Measurements from ENCODE around the gene SLC39A10.

Gene SLC39A10

DNA sequence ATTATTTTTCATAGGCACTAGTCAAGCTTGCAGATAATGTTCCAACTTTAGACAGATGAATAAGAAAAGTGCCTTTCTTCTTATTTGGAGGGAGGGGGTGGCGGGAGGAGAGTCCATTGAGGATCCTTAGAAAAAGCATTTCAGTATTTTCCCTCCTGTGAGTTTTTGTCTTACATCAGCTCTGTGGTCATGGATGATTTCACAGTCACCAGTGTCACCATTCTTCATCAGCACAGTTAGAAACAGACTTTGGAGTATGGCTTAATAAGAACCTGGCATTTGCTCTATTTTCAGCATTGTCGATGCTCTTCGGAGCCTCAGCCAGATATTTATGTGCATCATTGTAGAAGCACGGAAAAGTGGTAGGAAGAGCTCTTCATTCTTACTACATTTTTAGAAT is 70.1 kb downstream of the SLC39A10 start:
- no peak for DNase-seq (ENCODE audit: low read depth in 2 of 2)

DNA sequence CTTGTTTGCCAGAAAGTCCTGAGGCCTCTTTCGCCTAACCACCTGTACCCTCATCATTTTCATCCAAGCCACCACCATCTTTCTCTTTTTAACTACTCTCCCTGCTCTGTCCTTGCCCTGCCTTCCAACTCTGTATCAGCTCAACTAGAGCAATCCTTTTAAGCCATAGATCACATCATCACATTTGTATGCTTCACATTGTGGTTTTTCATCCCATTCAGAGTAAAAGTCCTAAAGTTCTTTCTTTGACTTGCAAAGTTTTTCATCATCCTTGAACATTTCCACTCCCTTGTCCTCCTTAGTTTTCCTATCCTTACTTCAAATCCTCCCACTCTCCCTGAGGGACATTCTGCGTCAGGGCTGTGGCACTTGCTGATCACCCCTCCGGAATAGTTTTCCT is 73.9 kb downstream of the SLC39A10 start:
- DNase-seq (ENCODE audit: low read depth in 2 of 2) = no peak

DNA sequence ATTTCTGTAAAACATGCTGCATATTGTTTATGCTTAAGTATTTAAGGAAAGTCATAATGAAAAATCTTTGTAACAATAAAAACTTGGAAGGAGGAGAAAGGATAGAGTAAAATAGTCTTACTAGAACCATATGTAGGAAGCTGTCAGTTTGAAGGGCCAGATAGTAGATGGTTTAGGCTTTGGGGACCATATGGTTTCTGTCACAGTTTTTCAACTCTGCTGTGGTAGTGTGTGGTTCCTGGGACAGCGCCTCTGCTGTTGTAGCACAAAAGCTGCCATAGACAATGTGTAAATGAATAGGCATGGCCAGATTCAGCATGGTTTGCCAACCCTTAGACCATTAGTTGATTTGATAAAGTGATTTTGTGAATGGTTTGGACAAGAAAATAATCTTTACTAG is 75.5 kb downstream of the SLC39A10 start:
- DNase-seq (ENCODE audit: low read depth in 2 of 2) = no peak

DNA sequence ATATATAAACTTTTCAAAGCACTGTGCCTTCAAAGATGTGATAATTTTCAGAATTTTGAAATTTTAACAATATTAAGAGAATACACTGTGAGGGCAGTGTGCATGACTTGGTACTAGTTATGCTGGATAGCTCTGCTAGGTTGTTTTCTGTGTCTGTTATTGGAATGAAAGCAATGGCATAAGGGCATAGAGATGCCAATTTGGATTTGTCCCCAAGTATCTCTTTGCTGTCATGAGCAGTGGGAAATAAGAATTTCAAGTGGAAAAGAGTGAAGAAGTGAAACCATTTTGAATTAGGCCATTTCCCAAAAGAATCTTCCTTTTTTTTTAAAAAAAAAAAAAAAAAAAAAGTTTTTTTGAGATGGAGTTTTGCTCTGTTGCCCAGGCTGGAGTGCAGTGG is 76.8 kb downstream of the SLC39A10 start:
- DNase-seq (ENCODE audit: low read depth in 2 of 2) = no peak

DNA sequence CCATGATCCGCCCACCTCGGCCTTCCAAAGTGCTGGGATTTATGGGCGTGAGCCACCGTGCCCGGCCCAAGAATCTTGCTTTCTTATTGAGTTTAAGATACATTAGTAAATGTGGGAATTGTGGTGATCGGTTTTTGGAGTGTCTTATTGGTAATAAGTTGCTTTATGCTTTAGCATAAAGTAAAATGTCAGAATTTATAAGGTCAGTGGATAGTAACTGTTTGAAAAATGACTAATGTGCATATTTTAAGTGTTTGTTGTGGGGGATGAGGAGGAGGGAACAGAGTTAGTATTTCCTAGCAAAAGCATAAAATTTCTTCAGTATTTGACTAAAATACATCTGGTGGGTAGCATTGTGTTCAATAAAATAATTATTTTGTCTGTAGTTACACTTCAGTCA is 77.4 kb downstream of the SLC39A10 start:
- DNase-seq (ENCODE audit: low read depth in 2 of 2) = no peak

DNA sequence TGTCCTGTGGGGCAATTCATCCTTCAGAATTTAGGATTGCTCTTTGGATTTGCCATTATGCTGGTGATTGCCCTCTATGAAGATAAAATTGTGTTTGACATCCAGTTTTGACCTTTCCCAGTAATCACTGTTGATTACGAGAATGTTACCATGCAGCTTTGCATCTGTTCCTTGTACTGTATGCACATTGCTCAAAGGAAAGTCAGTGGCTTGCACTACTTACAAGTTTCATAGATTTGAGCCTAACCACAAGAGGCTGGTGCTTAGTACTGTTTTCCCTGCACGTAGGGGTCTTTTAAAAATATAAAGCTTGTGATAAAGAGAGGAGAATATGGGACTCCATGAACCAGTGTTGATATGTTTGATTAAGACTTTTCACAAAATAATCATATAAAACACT is 77.9 kb downstream of the SLC39A10 start:
- DNase-seq (ENCODE audit: low read depth in 2 of 2) = no peak

DNA sequence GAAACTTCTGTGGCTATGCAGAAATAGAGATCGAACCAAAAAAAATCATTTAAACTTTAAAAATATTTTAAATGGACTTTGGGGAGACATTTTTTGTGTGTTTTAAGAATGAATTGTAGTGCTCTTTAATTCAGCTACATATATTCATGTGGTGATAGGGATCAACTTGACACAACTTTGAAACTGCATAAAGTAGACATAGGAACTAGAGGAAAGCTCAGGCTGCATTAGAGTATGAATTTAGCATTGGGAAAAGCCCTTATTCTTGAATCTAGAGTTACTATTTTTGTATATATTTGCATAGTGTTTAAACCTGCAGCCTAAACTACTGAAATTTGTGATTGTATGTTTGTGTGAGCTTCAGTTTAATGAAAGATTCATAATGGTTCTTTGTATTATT is 78.3 kb downstream of the SLC39A10 start:
- no peak for DNase-seq (ENCODE audit: low read depth in 2 of 2)

DNA sequence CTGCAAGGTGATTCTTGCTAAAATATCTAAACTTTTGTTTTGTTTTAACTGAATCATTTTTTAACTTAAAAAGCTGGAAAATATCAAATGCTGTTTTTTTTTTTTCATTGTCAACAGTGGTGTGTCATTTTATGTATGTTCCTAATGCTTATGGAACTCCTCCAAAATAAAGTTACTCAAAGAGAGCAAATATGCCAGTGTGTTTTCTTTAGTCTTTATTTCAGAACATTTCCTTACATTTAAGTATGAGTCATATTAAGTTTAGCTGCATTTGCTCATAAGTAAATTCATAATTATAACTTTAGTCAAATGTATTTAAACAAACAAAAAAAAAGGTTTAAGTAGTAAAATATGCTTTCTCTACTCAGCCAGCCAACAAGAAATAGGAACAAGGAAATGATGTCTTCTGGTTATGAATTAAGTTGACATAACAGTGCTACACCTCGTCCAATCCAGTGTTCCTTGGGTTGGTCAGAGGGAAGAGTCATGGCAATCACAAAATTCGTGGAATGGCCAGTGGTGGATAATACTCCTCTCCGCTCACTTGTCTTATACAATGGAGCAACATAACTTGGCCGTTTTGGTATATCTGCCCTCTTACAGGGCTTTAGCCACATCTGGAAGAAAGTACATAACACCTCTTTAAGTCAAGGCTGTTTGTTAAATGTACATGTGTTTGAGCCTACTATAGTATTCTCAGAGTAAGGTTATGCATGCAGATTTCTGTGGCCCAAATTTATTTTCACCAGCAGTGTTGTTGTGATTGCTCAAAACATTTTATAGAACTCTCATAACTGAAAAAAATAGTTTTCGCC is 80.7 kb downstream of the SLC39A10 start:
- no peak for DNase-seq (ENCODE audit: low read depth in 2 of 2)

DNA sequence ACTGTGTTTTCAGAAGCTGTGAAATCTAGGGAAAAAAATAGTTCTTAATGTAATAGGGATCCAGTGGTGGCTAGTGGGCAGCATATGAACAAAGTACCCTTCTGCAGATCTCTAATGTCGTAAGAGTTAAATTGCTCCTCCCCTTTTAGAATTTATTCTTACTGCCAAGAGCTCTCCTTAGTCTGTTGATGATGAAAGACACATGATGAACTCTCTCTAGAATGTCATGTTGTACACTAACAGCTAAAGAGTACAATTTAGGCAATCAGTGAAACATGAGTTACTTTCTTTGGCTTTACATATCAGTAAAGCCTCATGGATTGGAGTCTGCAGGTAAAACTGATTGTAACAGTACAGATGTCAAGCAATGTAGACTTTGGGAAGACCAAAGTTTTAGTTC is 84.2 kb downstream of the SLC39A10 start:
- no peak for DNase-seq (ENCODE audit: low read depth in 2 of 2)

DNA sequence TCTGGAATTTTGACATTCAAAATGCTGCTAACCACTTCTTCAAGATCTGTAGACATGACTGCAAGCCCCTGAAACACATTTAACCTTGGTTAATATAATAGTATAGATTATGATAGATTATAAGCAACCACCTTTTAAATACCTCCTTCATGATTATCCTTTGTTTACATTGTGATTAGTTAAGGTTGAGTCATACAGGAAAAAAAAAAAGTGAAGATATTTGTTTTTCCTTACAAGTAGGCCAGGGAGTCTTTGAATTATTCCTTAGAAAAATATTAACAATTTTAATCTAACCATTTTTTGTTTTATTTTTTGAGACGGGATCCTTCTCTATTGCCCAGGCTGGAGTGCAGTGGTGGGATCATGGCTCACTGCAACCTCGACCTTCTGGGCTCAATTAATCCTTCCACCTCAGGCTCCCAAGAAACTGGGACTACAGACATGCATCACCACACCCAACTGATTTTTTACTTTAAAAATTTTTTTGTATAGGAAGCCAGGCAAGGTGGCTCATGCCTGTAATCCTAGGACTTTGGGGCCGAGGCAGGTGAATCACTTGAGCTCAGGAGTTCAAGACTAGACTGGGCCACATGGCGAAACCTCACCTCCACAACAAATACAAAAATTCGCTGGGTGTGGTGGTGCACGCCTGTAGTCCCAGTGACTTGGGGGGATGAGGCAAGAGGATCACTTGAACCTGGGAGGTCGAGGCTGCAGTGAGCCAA is 99.4 kb downstream of the SLC39A10 start:
- no peak for DNase-seq (ENCODE audit: low read depth in 2 of 2)

DNA sequence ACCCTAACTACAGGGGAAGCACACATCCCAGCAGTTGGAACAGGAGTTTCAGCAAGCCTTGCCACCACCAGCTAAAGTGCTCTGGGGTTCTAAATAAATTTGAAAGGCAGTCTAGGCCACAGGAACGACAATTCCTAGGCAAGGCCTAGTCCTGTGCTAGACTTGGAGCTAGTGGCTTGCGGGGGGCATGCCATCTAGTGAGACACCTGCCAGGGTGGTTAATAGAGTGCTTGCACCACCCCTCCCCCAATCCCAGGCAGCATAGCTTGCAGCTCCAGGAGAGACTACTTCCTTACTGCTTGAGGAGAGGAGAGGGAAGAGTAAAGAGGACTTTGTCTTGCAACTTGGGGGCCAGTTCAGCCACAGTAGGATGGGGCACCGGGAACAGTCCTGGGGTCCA is 101.8 kb downstream of the SLC39A10 start:
- DNase-seq (ENCODE audit: low read depth in 2 of 2) = no peak

DNA sequence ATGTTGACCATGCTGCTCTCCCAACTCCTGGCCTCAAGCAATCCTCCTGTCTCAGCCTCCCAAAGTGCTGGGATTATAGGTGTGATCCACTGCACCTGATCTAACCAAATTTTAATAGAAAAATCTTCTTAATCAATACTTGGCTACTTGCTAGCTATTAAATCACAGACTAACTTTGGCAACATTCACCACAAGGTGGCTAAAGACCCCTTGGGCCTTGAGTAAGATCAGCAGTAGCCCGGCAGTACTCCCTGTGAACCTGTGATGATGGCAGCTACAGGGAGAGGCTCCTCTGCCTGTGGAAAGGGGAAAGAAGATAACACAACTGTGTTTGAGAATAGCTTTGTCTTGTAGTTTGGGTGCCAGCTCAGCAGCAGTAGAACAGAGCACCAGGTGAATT is 102.9 kb downstream of the SLC39A10 start:
- DNase-seq (ENCODE audit: low read depth in 2 of 2) = no peak

DNA sequence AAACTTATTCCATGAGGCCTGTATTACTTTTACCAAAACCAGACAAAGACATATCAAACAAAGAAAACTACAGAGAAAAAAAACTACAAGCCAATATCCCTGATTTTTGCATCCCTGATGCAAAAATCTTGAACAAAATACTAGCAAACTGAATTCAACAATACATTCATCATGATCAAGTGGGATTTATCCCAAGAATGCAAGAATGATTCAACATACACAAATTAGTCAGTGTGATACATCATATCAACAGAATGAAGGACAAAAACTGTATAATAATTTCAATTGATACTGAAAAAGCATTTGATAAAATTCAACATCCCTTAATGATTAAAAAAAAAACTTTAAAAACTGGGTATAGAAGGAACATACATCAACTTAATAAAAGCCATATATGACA is 106.8 kb downstream of the SLC39A10 start:
- DNase-seq (ENCODE audit: low read depth in 2 of 2) = no peak

DNA sequence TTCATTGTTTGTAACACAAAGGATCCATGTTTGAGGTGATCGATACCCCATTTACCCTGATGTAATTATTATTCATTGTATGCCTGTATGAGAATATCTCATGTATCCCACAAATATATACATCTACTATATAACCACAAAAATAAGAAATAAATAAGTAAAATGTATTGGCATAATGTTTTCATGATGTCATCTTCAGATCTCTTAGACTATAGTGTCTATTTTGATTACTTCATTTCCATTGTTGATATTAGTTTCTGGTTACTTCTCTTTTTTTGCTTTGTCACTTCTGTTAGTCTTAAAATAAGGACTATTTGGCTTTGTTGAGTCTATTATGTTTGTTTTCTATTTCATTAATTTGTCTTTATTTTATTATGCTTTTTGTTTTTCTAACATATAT is 109.7 kb downstream of the SLC39A10 start:
- no peak for DNase-seq (ENCODE audit: low read depth in 2 of 2)

DNA sequence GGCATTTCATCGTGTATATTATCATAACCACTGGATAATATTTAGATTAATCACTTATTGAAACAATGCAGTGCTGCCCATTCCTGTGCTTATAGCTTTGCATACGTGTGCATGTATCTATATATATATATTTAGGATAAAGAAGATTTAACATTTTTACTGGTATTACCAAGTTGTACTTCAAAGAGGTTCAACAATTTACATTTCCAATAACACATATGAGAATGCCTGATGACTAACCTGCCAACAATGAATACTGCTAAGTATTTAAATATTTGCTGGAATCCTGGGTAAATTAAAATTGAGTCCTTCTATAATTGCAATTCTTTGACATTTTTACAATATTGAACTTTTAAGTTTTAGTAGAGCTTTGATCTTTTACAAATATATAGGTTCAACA is 111.4 kb downstream of the SLC39A10 start:
- DNase-seq (ENCODE audit: low read depth in 2 of 2) = no peak

DNA sequence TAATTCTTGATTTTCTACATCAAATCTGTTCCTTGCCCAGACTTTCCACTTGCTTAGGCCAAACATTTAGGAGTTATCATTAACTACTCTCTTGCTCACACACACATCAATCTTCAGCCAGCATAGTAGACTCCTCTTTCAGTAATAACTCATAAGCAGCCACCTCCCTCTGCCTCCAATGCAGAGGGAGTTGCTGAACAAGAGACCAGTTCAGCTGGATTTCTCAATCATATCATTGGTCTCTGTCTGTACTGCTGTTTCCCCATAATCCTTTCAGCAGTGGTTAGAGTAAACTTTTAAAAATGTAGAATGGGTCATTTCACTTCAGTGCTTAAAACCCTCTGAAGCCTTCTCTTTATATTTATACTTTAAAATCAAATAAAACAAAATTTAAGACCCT is 112.9 kb downstream of the SLC39A10 start:
- DNase-seq (ENCODE audit: low read depth in 2 of 2) = no peak

DNA sequence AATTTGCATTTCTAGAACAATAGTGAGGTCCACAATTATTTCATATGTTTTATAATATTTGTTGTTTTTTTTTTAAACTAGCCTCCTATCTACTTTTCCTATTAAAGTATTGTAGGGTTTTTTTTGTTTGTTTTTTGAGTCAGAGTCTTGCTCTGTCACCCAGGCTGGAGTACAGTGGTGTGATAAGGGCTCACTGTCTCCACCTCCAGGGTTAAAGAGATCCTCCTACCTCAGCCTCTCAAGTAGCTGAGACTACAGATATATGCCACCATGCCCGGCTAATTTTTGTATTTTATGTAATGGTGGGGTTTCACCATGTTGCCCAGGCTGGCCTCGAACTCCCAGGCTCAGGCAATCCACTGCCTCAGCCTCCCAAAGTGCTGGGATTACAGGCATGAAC is 122.5 kb downstream of the SLC39A10 start:
- DNase-seq (ENCODE audit: low read depth in 2 of 2) = no peak

DNA sequence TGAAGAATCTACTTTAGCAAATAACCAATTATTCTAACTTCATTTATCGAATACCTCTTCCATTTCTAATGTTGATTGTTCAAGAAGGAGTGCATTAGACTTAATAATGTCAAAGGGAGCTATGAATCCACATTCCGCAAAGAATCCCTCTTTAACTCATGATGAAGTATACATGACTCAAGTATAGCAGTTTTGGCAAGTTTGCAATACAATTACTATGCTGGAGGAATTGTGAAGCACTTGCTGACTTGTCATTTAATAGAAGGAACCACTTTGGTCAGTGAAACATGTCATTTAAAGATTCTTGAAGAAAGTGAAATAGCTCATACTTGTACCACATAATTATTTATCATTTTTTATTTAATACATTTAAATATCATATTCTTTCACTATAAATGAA is 125.1 kb downstream of the SLC39A10 start:
- DNase-seq (ENCODE audit: low read depth in 2 of 2) = no peak

All from stimulated activated CD8-positive, alpha-beta memory T cell treated with anti-CD3 and anti-CD28 coated beads, Interleukin-15, amount 100 ng/mL, for 48 hours (primary cell).